Measurements from ENCODE around the gene CALR.

DNA sequence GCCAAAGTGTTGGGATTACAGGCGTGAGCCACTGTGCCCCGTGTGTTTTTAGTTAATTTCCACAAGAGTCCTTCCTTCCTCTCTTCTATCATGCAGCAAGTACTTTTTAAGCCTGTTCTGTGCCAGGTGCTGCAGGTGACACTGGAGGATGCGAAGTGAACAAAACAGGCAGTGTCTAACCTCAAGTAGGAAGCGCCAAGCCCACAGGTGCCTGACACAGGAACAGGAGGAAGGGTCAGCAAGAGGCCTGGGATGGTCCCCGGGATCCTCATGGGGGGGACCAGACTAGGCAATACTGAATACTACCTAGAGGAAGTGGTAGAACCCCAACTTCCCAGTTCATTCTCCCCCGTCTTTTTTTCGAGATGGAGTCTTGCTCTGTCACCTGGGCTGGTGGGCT lies 1.8 kb upstream of the CALR start:
- no peak for TF ChIP-seq YY1 (IDR thresholded peaks at IDR 0.05; ENCODE audit: insufficient read depth, insufficient read length)
- no peak for TF ChIP-seq ZNF274 (IDR thresholded peaks at IDR 0.05; ENCODE audit: low read depth, low read length)
- TF ChIP-seq SUZ12 (IDR thresholded peaks at IDR 0.05; ENCODE audit: extremely low read depth, insufficient read depth, insufficient read length) = no peak

All from NT2/D1 (cell line).